CD4-positive, alpha-beta T cell treated with Interleukin-10 for 1 hour (primary cell): ENCODE data around the gene GALNS.

Source experiments
- DNase-seq: peaks from one replicate; pipeline ENCODE4 v3.0.0-alpha.2; 2020

Gene GALNS

GRCh38 chr16:88888461-88889387, 32.0 kb upstream of the GALNS start:
- no peak for DNase-seq

GRCh38 chr16:88888057-88888456, 31.3 kb upstream of the GALNS start:
- DNase-seq = no peak

GRCh38 chr16:88886845-88887521, 30.2 kb upstream of the GALNS start:
- DNase-seq = no peak

GRCh38 chr16:88886420-88886844, 29.7 kb upstream of the GALNS start:
- no peak for DNase-seq

GRCh38 chr16:88885693-88886280, 29.0 kb upstream of the GALNS start:
- DNase-seq = no peak

GRCh38 chr16:88884569-88885271, 28.0 kb upstream of the GALNS start:
- DNase-seq = no peak

GRCh38 chr16:88883946-88884345, 27.2 kb upstream of the GALNS start:
- DNase-seq = no peak

- no peak for DNase-seq
Observed at GRCh38 chr16:88883117-88883895, 26.6 kb upstream of the GALNS start.

- DNase-seq = peak; percentile 19
Observed at GRCh38 chr16:88882358-88883030, 25.7 kb upstream of the GALNS start.

GRCh38 chr16:88881675-88882357, 25.1 kb upstream of the GALNS start:
- DNase-seq = no peak

- DNase-seq = no peak
Observed at GRCh38 chr16:88881007-88881615, 24.4 kb upstream of the GALNS start.

GRCh38 chr16:88880226-88881006, 23.7 kb upstream of the GALNS start:
- DNase-seq = no peak

GRCh38 chr16:88879788-88880055, 23.0 kb upstream of the GALNS start:
- DNase-seq = no peak

GRCh38 chr16:88878967-88879787, 22.4 kb upstream of the GALNS start:
- DNase-seq = no peak

GRCh38 chr16:88878356-88878755, 21.6 kb upstream of the GALNS start:
- DNase-seq = no peak

- no peak for DNase-seq
Observed at GRCh38 chr16:88877564-88878289, 21.0 kb upstream of the GALNS start.

GRCh38 chr16:88876942-88877526, 20.3 kb upstream of the GALNS start:
- no peak for DNase-seq

GRCh38 chr16:88875703-88876234, 19.0 kb upstream of the GALNS start:
- DNase-seq = no peak
